GM18499 (cell line): ENCODE measurements around the gene MRM2.

Experiments
- ATAC-seq: cut with Tn5 transposase; IDR thresholded peaks from one replicate; pipeline ENCODE4 v1.9.1; 2021; ENCODE audit warnings: moderate number of reproducible peaks; ENCODE audit not compliant: insufficient read depth, unreplicated experiment

Gene MRM2

GRCh38 chr7:2193575-2194305, 48.3 kb downstream of the MRM2 start:
- ATAC-seq, result no peak

- no peak for ATAC-seq
Observed at GRCh38 chr7:2192831-2193534, 49.0 kb downstream of the MRM2 start.

DNA sequence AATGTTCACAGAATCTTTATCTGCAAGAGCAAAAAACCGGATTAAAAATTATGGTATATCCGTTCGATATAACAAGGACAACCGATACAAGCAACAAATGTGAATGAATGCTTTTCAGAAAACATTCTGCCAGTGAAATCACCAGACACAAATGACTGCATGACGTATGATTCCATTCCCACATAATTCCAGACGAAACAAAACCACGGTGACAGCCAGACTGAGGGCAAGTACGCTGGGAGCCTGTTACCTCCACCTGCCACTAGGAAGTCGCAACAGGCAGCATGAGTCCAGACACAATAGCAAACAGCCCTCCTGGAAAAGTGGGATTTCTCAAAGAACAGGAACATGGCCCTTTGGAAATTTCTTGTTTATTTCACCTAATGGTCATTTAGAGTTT, 51.0 kb downstream of the MRM2 start:
- no peak for ATAC-seq

- no peak for ATAC-seq
Observed at GRCh38 chr7:2190531-2190930, 51.5 kb downstream of the MRM2 start.

DNA sequence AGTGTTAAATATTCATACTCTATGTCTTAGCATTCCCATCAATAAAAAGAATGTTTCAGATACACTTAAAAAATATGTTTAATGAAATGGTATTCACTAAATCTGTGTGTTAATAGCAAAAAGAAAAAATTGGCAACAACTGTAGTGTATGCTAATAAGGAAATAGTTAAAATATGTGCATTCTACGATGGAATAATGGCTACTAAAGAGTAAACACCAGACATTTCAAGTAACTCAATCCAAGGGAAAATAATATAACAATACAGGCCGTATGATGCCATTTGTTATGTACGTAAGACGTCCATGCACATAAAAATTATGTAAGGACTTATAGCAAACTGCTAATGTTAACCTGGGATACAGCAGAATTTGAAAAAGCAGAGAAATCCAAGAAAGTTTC, 55.8 kb downstream of the MRM2 start:
- no peak for ATAC-seq

GRCh38 chr7:2185715-2186114, 56.3 kb downstream of the MRM2 start:
- ATAC-seq, result no peak
